Measurements from ENCODE around the gene BRIX1.

- no peak for TF ChIP-seq EP300 (IDR thresholded peaks at IDR 0.05)
- no peak for TF ChIP-seq POLR2AphosphoS5 (IDR thresholded peaks at IDR 0.05)
- no peak for TF ChIP-seq CTCF (IDR thresholded peaks at IDR 0.05)
- no peak for TF ChIP-seq POLR2A (IDR thresholded peaks at IDR 0.05)
Observed at GRCh38 chr5:34928267-34928666, 12.8 kb downstream of the BRIX1 start.

All from suprapubic skin (tissue), 4 donors.